TTC549 (cell line): ENCODE measurements around the gene CPSF4.
"Not testable (repeated sequence)": the region's sequence is repeated elsewhere in the genome, so short reads cannot be mapped to it uniquely, and the experiment has no call there.

ENCODE experiments used
- FAIRE-seq: peaks from 2 replicates; lab custom pipeline; 2012; peaks lifted over from hg19 to GRCh38; lab: Jason Lieb, UNC

CPSF4 gene

GRCh38 chr7:99493823-99494222, 55.1 kb downstream of the CPSF4 start:
- no peak for FAIRE-seq

- no peak for FAIRE-seq
These were observed 59.2 kb downstream of the CPSF4 start for GRCh38 chr7:99497766-99498545.

GRCh38 chr7:99498546-99498944, 59.8 kb downstream of the CPSF4 start:
- FAIRE-seq: no peak

- no peak for FAIRE-seq
These were observed 60.6 kb downstream of the CPSF4 start for GRCh38 chr7:99499371-99499720.

- no peak for FAIRE-seq
These were observed 61.2 kb downstream of the CPSF4 start, which contains the start of gene ZNF394 for GRCh38 chr7:99499721-99500636. Gene ZNF394, minus strand, starts transcription at chr7:99500281. Its CDS starts 188 bp downstream, at chr7:99500093.

- FAIRE-seq: no peak
These were observed 61.9 kb downstream of the CPSF4 start for GRCh38 chr7:99500637-99501009.

- FAIRE-seq: not testable (repeated sequence)
These were observed 62.5 kb downstream of the CPSF4 start for GRCh38 chr7:99501236-99501635.

GRCh38 chr7:99504281-99504602, 65.5 kb downstream of the CPSF4 start:
- peak; percentile 11 for FAIRE-seq

- no peak for FAIRE-seq
These were observed 66.0 kb downstream of the CPSF4 start, which contains the start of gene ZKSCAN5 for GRCh38 chr7:99504603-99505323. Gene ZKSCAN5, plus strand, starts transcription at chr7:99504662. Its CDS starts 1,383 bp downstream, at chr7:99506045.

- FAIRE-seq: no peak
These were observed 66.5 kb downstream of the CPSF4 start for GRCh38 chr7:99505324-99505662.
